OCI-LY3 (cell line): ENCODE measurements around the gene ARHGAP29.

Source experiments
- H2AFZ ChIP-seq: fragments of 200-600, 300-600 bp; shearing (Covaris generic); 2 replicates; pipeline ENCODE4 v1.6.0; 2014; ENCODE audit warnings: antibody characterized with exemption, low read depth, low read length
- H3K27ac ChIP-seq: fragments of 200-600, 300-600 bp; sonication (generic); 2 replicates; pipeline ENCODE4 v1.5.1; 2014; ENCODE audit warnings: mild to moderate bottlenecking, low read length, moderate library complexity, mixed read lengths
- H3K27me3 ChIP-seq: fragments of 200-600, 300-600 bp; sonication (generic); 2 replicates; pipeline ENCODE4 v1.6.1; 2014; ENCODE audit warnings: low read depth, low read length, mixed read lengths
- H3K36me3 ChIP-seq: fragments of 200-600, 300-600 bp; sonication (generic); replicated peaks from 2 replicates; pipeline ENCODE3; 2014; ENCODE audit warnings: low read depth, low read length, mixed read lengths
- H3K4me1 ChIP-seq: fragments of 300-600, 200-600 bp; sonication (generic); 2 replicates; pipeline ENCODE4 v1.6.1; 2014; ENCODE audit warnings: low read length, mixed read lengths
- H3K4me2 ChIP-seq: fragments of 200-600, 300-600 bp; sonication (generic); 2 replicates; pipeline ENCODE4 v1.6.1; 2014; ENCODE audit warnings: low read length, mixed read lengths
- H3K4me3 ChIP-seq: fragments of 300-600, 200-600 bp; sonication (generic); 2 replicates; pipeline ENCODE4 v1.5.1; 2014; ENCODE audit warnings: antibody characterized with exemption, mild to moderate bottlenecking, low read length, moderate library complexity
- H3K79me2 ChIP-seq: fragments of 300-600, 200-600 bp; shearing (Covaris generic); 2 replicates; pipeline ENCODE4 v1.6.1; 2014; ENCODE audit warnings: mild to moderate bottlenecking, low read length, mixed read lengths
- H3K9ac ChIP-seq: fragments of 300-600, 200-600 bp; shearing (Covaris generic); 2 replicates; pipeline ENCODE4 v1.6.0; 2014; ENCODE audit warnings: mild to moderate bottlenecking, low read length, moderate library complexity
- H3K9me3 ChIP-seq: fragments of 200-600, 300-600 bp; shearing (Covaris generic); 2 replicates; pipeline ENCODE4 v1.6.1; 2014; ENCODE audit warnings: low read length, mixed read lengths; ENCODE audit not compliant: insufficient read depth
- H4K20me1 ChIP-seq: fragments of 200-600, 300-600 bp; sonication (generic); 2 replicates; pipeline ENCODE4 v1.6.1; 2016; ENCODE audit warnings: low read length, mixed read lengths; ENCODE audit not compliant: insufficient read depth
- EZH2phosphoT487 ChIP-seq: fragments of 200-600 bp; shearing (Covaris generic); IDR thresholded peaks from 2 replicates; pipeline ENCODE4 v1.6.1; 2018; ENCODE audit warnings: antibody characterized with exemption, mixed run types, low read depth
- TF ChIP-seq, protein P1 (sequence below): fragments of 200-600, 300-600 bp; sonication (generic); IDR thresholded peaks from 2 replicates; pipeline ENCODE4 v1.5.1; 2014; ENCODE audit warnings: antibody characterized with exemption, low read length, low read depth

ARHGAP29 gene

DNA sequence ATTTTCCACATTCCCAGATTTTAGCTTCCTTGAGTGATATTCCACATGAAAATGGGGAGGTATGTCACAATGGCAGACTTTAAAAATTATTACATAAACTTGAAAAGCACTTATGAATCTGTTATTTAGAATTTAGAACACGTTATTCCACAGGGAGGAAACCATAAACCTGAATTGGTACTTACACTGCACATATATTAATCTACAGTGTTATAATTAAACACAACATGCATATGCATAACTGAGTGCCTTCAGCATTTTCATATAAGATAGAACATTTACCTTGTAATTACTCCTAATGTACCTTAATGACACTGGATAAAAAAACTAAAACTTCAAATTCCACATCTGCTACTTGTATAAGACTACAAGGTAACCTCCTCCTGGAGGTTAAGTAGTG is 9.8 kb downstream of the ARHGAP29 start:
- Histone ChIP-seq H3K36me3 (no peaks in the 10 kb centered on the region), H3K4me1 (no peaks in the 10 kb centered on the region), H3K9ac (no peak overlapping the region), H2AFZ (no peak overlapping the region), H4K20me1 (no peaks in the 10 kb centered on the region), H3K27me3 (peaks cover 7% of the 10 kb centered on the region; the same call in 1 of the 2 replicates), H3K4me2 (no peak overlapping the region), H3K27ac (no peak overlapping the region), H3K9me3 (no peaks in the 10 kb centered on the region), H3K4me3 (no peak overlapping the region), H3K79me2 (no peaks in the 10 kb centered on the region)
- TF ChIP-seq EZH2phosphoT487 = no peak
- TF ChIP-seq, protein P1, sequence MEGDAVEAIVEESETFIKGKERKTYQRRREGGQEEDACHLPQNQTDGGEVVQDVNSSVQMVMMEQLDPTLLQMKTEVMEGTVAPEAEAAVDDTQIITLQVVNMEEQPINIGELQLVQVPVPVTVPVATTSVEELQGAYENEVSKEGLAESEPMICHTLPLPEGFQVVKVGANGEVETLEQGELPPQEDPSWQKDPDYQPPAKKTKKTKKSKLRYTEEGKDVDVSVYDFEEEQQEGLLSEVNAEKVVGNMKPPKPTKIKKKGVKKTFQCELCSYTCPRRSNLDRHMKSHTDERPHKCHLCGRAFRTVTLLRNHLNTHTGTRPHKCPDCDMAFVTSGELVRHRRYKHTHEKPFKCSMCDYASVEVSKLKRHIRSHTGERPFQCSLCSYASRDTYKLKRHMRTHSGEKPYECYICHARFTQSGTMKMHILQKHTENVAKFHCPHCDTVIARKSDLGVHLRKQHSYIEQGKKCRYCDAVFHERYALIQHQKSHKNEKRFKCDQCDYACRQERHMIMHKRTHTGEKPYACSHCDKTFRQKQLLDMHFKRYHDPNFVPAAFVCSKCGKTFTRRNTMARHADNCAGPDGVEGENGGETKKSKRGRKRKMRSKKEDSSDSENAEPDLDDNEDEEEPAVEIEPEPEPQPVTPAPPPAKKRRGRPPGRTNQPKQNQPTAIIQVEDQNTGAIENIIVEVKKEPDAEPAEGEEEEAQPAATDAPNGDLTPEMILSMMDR = no peak

DNA sequence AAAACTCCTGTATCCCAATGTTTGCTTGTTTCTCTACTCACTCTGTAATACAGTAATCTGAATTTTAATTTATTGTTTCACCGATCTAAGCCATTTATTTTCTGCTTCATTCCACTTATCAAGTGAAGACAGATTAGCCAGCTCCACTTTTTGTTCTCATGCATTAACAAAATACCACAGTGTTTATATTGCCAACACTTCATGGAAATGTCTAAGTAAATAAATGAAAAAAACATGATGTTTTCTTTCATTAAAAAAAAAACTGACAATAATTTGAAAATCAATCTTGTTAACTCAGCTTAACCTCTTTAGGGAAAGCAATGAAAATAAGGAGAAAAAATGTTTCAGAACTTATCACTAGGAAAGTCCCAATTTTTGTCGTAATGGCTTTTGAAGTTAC is 11.5 kb downstream of the ARHGAP29 start:
- Histone ChIP-seq H3K4me1 (no peaks in the 10 kb centered on the region), H3K4me3 (no peak overlapping the region)

DNA sequence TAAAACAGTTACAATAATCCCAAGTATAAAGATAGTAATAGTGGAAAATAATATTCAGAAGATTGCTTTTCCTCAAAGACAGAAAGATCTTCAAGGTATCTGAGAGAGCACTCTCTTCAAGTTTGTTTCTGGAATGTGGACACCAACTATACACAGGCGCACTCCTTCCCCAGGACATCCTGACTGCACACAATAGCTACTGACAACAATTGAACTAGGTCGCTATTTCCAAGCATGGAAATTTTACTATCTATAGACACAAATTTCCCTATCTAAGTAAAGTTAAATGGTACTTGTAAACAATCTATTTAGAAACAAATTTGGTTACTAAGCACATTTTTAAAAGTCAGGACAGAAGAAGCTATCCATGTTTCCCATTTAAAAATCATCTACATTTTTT is 19.1 kb downstream of the ARHGAP29 start:
- Histone ChIP-seq H3K27ac (no peak overlapping the region), H3K4me1 (no peaks in the 10 kb centered on the region), H3K36me3 (no peaks in the 10 kb centered on the region), H4K20me1 (no peaks in the 10 kb centered on the region), H3K79me2 (no peaks in the 10 kb centered on the region), H3K9ac (no peak overlapping the region), H3K27me3 (peaks cover 16% of the 10 kb centered on the region), H3K9me3 (no peaks in the 10 kb centered on the region), H3K4me3 (no peak overlapping the region), H2AFZ (no peak overlapping the region), H3K4me2 (no peak overlapping the region)
- TF ChIP-seq, protein P1 = no peak
- no peak for TF ChIP-seq EZH2phosphoT487

More for the DNA sequence above, 11.5 kb downstream of the ARHGAP29 start:
- no peaks in the 10 kb centered on the region for H4K20me1 ChIP-seq
- no peak overlapping the region for H3K4me2 ChIP-seq
- H3K9ac ChIP-seq = no peak overlapping the region
- no peaks in the 10 kb centered on the region for H3K36me3 ChIP-seq
- H3K79me2 ChIP-seq = no peaks in the 10 kb centered on the region
- no peaks in the 10 kb centered on the region for H3K9me3 ChIP-seq
- no peak overlapping the region for H3K27ac ChIP-seq
- H2AFZ ChIP-seq = no peak overlapping the region
- TF ChIP-seq, protein P1 = no peak
- TF ChIP-seq EZH2phosphoT487 = no peak
- peaks cover under 1% of the 10 kb centered on the region; the same call in 1 of the 2 replicates for H3K27me3 ChIP-seq

DNA sequence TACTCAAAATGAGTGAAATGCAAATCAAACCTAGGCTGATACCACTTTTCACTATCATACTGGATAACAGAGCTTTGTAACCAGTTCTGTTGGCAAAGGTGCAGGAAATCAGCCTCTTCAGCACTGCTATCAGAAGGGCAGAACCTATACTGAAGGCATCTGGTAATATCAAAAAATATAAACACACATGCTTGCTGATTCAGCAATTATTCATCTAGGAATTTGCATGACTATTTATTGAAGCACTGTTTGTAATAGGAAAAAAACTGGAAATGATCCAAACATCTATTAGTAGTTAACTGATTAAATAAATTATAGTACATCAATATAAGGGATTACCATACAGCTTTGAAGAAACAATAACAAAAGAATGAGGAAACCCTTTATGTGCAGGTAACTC is 21.4 kb downstream of the ARHGAP29 start:
- Histone ChIP-seq H2AFZ (no peak overlapping the region), H3K4me3 (no peak overlapping the region), H3K9ac (no peak overlapping the region), H3K4me1 (no peaks in the 10 kb centered on the region), H3K27me3 (peaks cover 16% of the 10 kb centered on the region), H3K79me2 (no peaks in the 10 kb centered on the region), H4K20me1 (no peaks in the 10 kb centered on the region), H3K27ac (no peak overlapping the region), H3K36me3 (no peaks in the 10 kb centered on the region), H3K4me2 (no peak overlapping the region), H3K9me3 (no peaks in the 10 kb centered on the region)
- TF ChIP-seq, protein P1 = no peak
- TF ChIP-seq EZH2phosphoT487 = no peak
